Thymus (tissue), 11 donors: ENCODE results near the gene ARPC5. TPM values are rescaled to one million over a fixed set of nuclear protein-coding genes. Genes with fewer than 3 reads are reported as not detected.

Experiments
- DNase-seq, 9 donors: peaks; one replicate each; pipeline ENCODE4 v3.0.0-alpha.2; 2013; ENCODE audit warnings: low spot score in 9 of 9, low read depth in 6 of 9, missing footprints in 1 of 9
- H3K27ac ChIP-seq, 2 donors: one replicate each; pipeline ENCODE4 v1.5.1; 2013; ENCODE audit warnings: control low read depth in 1 of 2, low read depth in 1 of 2, low read length in 1 of 2, mild to moderate bottlenecking in 1 of 2, moderate library complexity in 1 of 2
- H3K27me3 ChIP-seq, 2 donors: one replicate each; pipeline ENCODE4 v1.5.1; 2013; ENCODE audit warnings: low read length in 1 of 2; ENCODE audit not compliant: control insufficient read depth in 2 of 2, insufficient read depth in 1 of 2
- H3K36me3 ChIP-seq, 2 donors: one replicate each; pipeline ENCODE4 v1.5.1; 2013; ENCODE audit warnings: low read length in 1 of 2, mild to moderate bottlenecking in 1 of 2, moderate library complexity in 1 of 2; ENCODE audit not compliant: control insufficient read depth in 2 of 2, insufficient read depth in 2 of 2
- H3K4me1 ChIP-seq, 2 donors: one replicate each; pipeline ENCODE4 v1.5.1; 2013; ENCODE audit warnings: low read length in 2 of 2; ENCODE audit not compliant: control insufficient read depth in 2 of 2, insufficient read depth in 2 of 2
- H3K4me3 ChIP-seq, 2 donors: one replicate each; pipeline ENCODE4 v1.5.1; 2013; ENCODE audit warnings: low read length in 2 of 2, control low read depth in 1 of 2, mild to moderate bottlenecking in 1 of 2
- H3K9me3 ChIP-seq, 2 donors: one replicate each; pipeline ENCODE4 v1.5.1; 2013; ENCODE audit warnings: low read length in 1 of 2, mild to moderate bottlenecking in 1 of 2; ENCODE audit not compliant: control insufficient read depth in 2 of 2, insufficient read depth in 1 of 2
- WGBS: extraction: QIAGEN DNeasy Blood & Tissue Kit; methylation state at CpG from one replicate; pipeline ENCODE4 v1.1.7; 2013; 5-methylcytosine and 5-hydroxymethylcytosine counted together
- polyA plus RNA-seq: library from polyadenylated mRNA; stranded (reverse); fragments of 200-250 nt; gene quantifications from one replicate; pipeline ENCODE4 v1.2.3, GENCODE V29; 2013
- total RNA-seq: library from RNA; stranded (reverse); fragments of 120-200 nt; gene quantifications from one replicate; pipeline ENCODE4 v1.2.4, GENCODE V29; 2013
- donor health status: healthy.

ARPC5 gene
- total and polyA plus RNA-seq, 2 donors = 250 to 330 TPM

GRCh38 chr1:183588827-183589226 is 46.8 kb downstream of the ARPC5 start:
- no peak for DNase-seq
- Histone ChIP-seq H3K27me3 (no peaks in the 10 kb centered on the region), H3K36me3 (no peaks in the 10 kb centered on the region), H3K4me3 (no peak overlapping the region), H3K9me3 (no peaks in the 10 kb centered on the region), H3K4me1 (peaks cover 0 to 4% of the 10 kb centered on the region in 2 donors), H3K27ac (peak overlapping the region in 1 of 2 donors; percentile 20)

DNA sequence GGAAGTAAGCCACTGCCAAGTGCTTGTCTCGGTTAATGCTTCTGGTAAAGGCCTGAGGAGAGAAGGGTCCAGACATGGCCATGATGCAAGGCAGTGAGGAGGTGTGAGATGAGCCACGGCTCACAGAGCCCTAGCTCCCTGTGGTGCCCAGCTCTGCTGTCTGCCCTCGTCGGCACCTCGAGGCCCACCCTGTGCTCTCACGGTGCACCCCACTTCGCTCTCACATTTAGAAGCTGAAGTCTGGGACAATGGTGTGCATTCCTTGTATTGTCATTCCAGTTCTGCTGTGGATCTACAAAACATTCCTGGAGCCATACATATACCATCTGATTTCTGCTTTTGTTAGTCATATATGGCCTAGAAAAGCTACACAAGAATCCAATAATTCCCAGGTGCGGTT is 48.7 kb downstream of the ARPC5 start:
- H3K27ac ChIP-seq = no peak overlapping the region
- H3K36me3 ChIP-seq = no peaks in the 10 kb centered on the region
- 97% methylated on average over 8 of the region's 8 CpGs for WGBS
- no peak overlapping the region for H3K4me3 ChIP-seq
- no peaks in the 10 kb centered on the region for H3K9me3 ChIP-seq
- H3K4me1 ChIP-seq = peaks cover 0 to 4% of the 10 kb centered on the region in 2 donors
- no peaks in the 10 kb centered on the region for H3K27me3 ChIP-seq
- DNase-seq = no peak

DNA sequence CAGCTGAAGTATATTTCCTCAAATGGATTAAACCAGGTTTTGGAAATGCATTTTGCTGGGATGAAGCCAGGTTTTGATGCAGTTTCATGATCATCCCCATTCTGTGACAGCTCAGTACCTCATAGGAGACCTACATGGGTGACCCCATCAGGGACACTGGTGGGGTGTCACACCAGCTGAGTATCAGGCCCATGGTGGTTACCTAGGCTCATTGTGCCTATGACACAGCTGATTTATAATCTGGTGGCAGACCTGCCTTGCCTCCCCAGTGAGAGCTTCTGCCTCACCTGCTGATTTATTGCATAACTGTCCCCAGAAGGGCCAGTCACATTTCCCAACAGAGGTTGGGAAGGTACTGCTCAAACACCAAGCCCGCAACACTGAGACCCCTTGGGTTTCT is 49.1 kb downstream of the ARPC5 start:
- 98% methylated on average over 1 of the region's 1 CpG for WGBS
- Histone ChIP-seq H3K4me1 (peaks cover 0 to 4% of the 10 kb centered on the region in 2 donors), H3K9me3 (no peaks in the 10 kb centered on the region), H3K36me3 (no peaks in the 10 kb centered on the region), H3K4me3 (no peak overlapping the region), H3K27me3 (no peaks in the 10 kb centered on the region), H3K27ac (no peak overlapping the region)
- no peak for DNase-seq

GRCh38 chr1:183585038-183585437 is 50.5 kb downstream of the ARPC5 start:
- Histone ChIP-seq H3K9me3 (no peaks in the 10 kb centered on the region), H3K4me3 (no peak overlapping the region), H3K27me3 (no peaks in the 10 kb centered on the region), H3K27ac (no peak overlapping the region), H3K36me3 (no peaks in the 10 kb centered on the region), H3K4me1 (peaks cover 3 to 7% of the 10 kb centered on the region in 2 donors)
- WGBS = 97% methylated on average over 6 of the region's 6 CpGs
- DNase-seq = no peak

- 85% methylated on average over 5 of the region's 5 CpGs for WGBS
- DNase-seq = no peak
- Histone ChIP-seq H3K9me3 (no peaks in the 10 kb centered on the region), H3K27me3 (no peaks in the 10 kb centered on the region), H3K4me1 (peaks cover 3 to 10% of the 10 kb centered on the region in 2 donors), H3K4me3 (no peak overlapping the region), H3K36me3 (no peaks in the 10 kb centered on the region), H3K27ac (no peak overlapping the region)
These were observed 51.4 kb downstream of the ARPC5 start for GRCh38 chr1:183584147-183584546.

DNA sequence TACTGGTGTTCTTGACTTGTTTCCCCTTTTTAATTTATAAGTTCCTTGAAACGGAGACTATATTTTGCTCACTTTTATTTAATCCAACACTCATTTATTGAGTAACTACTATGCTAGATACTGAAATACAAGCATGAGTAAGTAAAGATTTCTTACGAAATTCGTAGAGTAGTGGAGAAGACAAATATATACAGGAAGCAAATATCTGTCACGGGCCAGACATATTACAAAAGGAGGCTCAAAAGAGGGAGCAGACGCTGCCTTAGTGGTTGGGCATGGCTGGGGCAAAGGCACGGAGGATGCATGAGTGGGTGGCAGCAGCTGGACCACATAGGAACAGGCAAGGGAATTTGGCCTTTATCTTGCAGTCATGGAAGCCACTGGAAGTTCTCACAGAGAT is 52.1 kb downstream of the ARPC5 start:
- Histone ChIP-seq H3K27me3 (no peaks in the 10 kb centered on the region), H3K9me3 (no peaks in the 10 kb centered on the region), H3K4me3 (no peak overlapping the region), H3K4me1 (peaks cover 3 to 15% of the 10 kb centered on the region in 2 donors), H3K36me3 (no peaks in the 10 kb centered on the region), H3K27ac (no peak overlapping the region)
- no peak for DNase-seq
- WGBS = 95% methylated on average over 6 of the region's 6 CpGs

GRCh38 chr1:183582021-183582713 is 53.4 kb downstream of the ARPC5 start:
- no peak for DNase-seq
- WGBS = 95% methylated on average over 12 of the region's 12 CpGs
- H3K36me3 ChIP-seq = no peaks in the 10 kb centered on the region

GRCh38 chr1:183580281-183580682 is 55.3 kb downstream of the ARPC5 start:
- Histone ChIP-seq H3K36me3 (no peaks in the 10 kb centered on the region), H3K4me1 (peaks cover 3 to 23% of the 10 kb centered on the region in 2 donors), H3K27me3 (no peaks in the 10 kb centered on the region), H3K4me3 (no peak overlapping the region), H3K27ac (peak overlapping the region in 1 of 2 donors; percentile 43), H3K9me3 (no peaks in the 10 kb centered on the region)
- WGBS = 6% methylated on average over 8 of the region's 8 CpGs
- peak in 4 of 9 donors; percentile 9 to 48 (median 20) for DNase-seq

More at GRCh38 chr1:183582021-183582713, 53.4 kb downstream of the ARPC5 start:
- H3K4me1 ChIP-seq = peaks cover 3 to 23% of the 10 kb centered on the region in 2 donors
- H3K27ac ChIP-seq = no peak overlapping the region
- H3K27me3 ChIP-seq = no peaks in the 10 kb centered on the region
- H3K4me3 ChIP-seq = no peak overlapping the region
- no peaks in the 10 kb centered on the region for H3K9me3 ChIP-seq

DNA sequence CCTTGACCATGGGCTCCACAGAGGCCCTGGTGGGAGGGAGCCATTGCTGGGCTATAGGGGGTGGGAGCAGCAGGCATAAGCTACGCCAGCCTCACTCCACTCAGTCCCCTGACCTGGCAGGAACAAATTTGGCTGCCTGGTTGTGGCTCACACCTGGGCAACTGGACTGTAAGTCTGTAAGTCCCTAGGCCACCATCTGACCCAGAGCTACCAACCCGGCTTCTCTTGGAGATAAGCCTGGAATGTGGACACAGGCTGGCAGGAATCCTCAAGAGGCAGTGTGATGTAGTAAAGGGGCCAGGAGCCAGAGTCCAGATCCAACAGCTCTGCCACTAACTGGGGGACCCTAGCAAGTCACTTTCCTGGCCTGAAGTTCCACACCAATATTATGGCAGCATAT is 56.7 kb downstream of the ARPC5 start:
- no peak overlapping the region for H3K4me3 ChIP-seq
- H3K27ac ChIP-seq = no peak overlapping the region
- no peaks in the 10 kb centered on the region for H3K9me3 ChIP-seq
- no peaks in the 10 kb centered on the region for H3K36me3 ChIP-seq
- H3K27me3 ChIP-seq = no peaks in the 10 kb centered on the region
- no peak for DNase-seq
- H3K4me1 ChIP-seq = peaks cover 3 to 23% of the 10 kb centered on the region in 2 donors
- WGBS = 95% methylated on average over 2 of the region's 2 CpGs
